Activated CD4-positive, CD25-positive, alpha-beta regulatory T cell (primary cell): ENCODE results near the gene AMTN.

Experiments used
- DNase-seq, 4 experiments: peaks; one replicate each; lab custom pipeline; 2025; lab: John Stamatoyannopoulos, UW

AMTN gene

DNA sequence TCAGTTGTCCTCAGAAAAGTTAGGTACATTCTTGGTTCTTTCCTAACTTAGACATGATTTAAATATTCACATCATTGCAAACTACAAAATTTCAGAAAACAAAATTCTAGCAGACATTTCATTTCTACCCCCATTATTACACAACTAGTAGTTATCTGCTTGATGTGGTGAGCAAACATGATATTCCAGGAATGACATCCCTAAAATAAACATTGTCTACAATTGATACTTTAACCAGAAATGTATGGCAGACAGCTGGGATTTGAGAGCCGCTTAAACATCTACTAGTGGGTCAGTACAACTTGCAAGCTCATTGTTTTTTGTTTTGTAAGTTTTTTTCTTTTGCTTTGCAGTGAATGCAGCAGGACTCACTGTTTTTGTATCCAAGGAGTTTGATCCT is 41.6 kb downstream of the AMTN start:
- DNase-seq = no peak

GRCh38 chr4:70564033-70564432 is 45.7 kb downstream of the AMTN start:
- no peak for DNase-seq

- DNase-seq = no peak
Observed at GRCh38 chr4:70570796-70571195, 52.4 kb downstream of the AMTN start.

DNA sequence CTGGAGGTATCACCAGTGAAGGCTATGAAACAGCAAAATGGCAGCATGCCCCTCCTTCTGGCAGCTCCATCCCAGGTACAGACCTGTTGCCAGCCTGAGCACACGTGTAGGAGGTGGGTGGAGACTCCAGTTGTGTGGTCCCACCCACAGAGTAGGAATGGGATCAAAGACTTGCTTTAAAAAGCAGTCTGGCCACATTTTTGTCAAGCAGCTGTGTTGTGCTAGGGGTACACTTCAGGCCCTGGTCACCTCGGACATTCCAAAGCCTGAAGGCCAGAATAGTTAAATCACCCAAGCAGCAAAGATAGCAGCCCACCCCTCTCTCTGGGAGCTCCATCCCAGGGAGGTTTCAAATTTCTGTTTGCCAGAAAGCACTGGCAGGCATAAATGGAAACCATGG is 53.4 kb downstream of the AMTN start:
- no peak for DNase-seq

- no peak for DNase-seq
Observed at GRCh38 chr4:70575964-70576363, 57.6 kb downstream of the AMTN start.

DNA sequence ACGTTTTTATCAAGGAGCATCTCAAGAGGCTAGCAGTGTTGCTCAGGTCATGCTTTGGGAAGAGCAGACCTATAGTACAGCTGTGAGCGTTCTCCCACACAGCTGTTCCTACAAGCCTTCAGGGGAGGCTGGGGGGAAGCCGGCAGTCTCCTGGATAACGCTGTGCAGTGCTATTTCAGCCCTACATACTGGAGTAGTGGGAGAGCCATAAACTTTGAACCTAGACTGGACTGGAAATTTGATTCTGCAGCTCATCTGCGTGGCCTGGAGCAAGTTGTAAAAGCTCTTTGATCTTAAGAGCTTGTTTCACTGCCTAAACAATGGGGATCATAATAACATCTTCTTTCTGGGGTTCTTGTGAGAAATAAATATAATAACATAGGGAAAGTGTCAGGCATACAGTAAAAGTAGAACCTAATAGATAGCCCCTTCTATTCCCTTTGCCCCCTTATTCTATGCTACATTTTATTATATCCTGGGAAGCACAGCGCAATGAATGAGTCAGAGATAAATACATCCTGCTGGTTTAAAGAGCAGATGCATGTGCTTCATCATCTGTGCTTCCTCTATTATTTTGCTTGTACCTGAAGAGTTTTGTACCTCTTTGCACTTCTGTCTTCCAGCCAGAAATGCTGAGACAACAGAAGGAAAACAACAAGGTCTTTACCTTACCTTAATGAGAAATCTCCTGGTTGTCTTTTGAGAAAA is 59.0 kb downstream of the AMTN start:
- no peak for DNase-seq

DNA sequence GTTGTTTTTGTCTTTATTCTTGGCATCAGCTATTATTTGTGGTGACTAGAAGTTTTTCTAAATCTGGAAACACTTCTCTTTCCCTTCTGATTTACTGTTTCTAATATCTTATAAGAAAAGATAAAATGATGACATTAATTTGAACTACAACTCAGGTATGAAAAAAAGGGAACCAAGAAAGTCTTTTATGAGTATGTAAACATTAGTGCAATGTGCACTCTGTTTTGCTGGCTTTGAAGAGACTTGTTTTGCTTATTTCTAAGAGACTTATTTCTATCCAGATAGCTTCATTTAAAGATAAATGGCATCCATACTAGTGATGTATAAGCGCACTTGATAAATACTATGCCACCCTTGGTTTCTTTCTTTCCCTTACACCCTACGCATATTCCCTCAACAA is 63.6 kb downstream of the AMTN start:
- DNase-seq = no peak
